SK-N-DZ (cell line): ENCODE results near the gene EPHA10.
"Not testable (repeated sequence)": the region's sequence is repeated elsewhere in the genome, so short reads cannot be mapped to it uniquely, and the experiment has no call there.

ENCODE experiments used
- DNase-seq: peaks from one replicate; pipeline ENCODE4 v3.0.0-alpha.2; 2015; ENCODE audit warnings: low spot score

Gene EPHA10

DNA sequence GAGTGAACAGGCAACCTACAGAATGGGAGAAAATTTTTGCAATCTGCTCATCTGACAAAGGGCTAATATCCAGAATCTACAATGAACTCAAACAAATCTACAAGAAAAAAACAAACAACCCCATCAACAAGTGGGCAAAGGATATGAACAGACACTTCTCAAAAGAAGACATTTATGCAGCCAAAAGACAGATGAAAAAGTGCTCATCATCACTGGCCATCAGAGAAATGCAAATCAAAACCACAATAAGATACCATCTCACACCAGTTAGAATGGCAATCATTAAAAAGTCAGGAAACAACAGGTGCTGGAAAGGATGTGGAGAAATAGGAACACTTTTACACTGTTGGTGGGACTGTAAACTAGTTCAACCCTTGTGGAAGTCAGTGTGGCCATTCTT is 6.5 kb upstream of the EPHA10 start:
- DNase-seq: not testable (repeated sequence)

DNA sequence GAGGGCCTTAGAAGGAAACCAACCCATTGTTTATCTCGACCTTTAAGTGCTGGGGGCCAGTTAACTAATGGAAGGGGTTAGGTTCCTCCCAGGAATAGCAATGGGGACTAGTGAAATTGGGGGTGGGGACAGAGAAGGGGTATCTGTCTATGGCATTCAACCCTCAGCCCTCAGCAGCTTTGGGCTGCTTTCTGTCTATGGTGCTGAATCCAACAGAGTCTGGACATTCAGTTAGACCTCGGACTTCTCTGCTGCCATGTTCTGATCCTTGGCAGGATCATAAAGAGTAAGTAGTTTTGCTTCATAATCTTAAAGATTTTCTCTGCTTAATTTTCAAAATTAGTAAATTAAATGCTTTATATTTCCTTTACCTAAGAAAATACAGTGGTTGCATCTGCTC is 2.6 kb upstream of the EPHA10 start:
- no peak for DNase-seq

DNA sequence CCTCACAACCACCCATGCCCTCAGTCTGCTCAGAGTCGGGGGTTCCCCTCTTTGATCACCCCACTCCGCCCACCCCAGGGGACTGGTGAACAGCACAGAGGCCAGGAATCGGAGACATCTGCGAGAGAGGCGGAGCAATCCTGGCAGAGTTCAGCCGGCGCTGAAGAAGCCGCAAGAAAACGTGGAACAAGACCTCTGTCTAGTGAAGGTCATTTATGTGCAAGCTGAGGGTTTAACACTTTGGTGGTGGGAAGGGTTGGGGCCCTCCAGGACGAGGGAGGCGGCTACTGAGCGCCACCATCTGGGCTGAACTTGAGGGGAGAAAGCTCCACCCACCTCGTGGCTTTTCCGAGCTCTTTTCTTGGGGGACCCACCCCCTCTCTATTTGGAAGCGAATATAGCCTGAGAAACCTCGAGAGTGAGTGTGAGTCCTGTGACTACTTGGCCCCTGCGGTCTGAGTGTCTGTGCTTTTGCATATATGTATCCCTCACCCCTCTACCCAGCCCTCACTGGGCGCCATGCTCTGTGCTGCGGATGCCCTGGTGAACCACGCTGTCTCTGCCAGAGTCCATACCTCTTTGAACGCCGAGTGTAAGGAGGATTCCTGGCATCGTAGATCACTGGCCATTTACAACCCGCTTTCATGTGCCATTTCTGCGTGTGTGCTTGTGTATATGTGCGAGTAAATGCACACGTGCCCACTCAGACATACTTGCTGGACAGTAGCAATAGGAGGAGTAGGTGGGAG is 1.2 kb upstream of the EPHA10 start:
- DNase-seq: peak; percentile 41

DNA sequence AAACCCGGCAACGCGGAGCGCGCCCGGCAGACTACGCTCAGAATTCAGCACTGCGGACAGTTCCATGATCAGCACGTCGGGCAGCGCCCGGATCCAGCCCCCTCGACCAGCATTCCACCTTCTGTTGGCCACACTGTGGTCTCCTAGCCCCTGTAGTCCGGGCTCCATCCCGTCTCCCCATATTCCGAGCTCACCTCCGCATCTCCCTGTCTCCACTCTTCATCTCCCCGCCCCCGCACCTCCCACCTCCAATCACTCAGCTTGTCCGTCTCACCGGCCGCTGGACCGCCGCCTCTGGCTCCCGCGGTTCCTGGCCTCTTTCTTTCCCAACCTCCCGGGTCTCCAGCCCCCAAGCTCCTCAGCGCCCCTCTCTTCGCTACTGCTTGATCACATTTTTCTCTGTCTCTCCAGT is 500 bp downstream of the EPHA10 start:
- peak; percentile 30 for DNase-seq

DNA sequence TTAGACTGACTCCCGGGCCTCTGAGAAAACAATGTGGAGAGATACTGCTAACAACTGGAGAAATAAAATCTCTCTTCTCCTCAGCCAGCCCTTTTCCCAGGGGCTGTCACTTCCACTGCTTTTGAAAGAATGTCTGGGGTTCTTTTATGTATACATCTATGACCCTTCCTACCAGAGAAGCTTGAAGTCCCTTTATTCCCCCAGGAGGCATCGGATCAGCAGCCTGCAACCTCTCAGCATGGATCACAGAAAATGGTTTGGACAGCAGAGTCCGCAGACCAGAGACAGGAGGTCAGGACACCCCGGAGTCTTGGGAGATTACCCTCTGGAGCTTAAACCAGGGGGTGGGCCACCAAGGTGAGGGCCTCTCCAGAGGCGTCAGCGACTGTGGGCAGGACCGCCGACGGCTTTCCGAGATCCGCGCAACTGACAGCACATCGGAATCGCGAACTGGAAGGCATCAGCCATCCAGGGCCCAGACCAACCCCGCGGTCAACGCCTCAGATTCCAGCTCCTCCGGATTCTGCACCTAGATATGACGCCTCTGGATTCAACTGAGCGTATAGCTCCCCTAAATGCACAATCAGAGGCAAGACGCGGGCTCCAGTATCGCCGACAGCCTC is 1.0 kb downstream of the EPHA10 start:
- peak; percentile 68 for DNase-seq

DNA sequence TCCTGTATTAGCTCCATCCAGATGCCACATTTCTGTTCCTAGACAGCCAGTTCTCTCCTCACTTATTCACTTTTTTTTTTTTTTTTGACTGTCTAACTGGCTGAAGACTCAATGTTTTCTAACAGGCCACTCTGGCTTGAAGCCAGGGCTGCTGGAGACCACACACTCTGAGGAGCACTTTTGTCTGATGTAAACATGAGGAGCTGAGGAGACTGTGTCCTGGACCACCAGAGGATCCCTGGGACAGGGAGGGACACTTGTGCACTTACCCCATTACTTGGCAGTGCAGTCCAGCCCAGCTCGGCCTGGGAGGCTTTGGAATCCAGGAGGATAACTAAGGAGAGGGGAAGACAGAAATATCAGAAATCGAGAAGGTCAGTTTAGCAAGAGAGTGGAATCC is 2.4 kb downstream of the EPHA10 start:
- no peak for DNase-seq

DNA sequence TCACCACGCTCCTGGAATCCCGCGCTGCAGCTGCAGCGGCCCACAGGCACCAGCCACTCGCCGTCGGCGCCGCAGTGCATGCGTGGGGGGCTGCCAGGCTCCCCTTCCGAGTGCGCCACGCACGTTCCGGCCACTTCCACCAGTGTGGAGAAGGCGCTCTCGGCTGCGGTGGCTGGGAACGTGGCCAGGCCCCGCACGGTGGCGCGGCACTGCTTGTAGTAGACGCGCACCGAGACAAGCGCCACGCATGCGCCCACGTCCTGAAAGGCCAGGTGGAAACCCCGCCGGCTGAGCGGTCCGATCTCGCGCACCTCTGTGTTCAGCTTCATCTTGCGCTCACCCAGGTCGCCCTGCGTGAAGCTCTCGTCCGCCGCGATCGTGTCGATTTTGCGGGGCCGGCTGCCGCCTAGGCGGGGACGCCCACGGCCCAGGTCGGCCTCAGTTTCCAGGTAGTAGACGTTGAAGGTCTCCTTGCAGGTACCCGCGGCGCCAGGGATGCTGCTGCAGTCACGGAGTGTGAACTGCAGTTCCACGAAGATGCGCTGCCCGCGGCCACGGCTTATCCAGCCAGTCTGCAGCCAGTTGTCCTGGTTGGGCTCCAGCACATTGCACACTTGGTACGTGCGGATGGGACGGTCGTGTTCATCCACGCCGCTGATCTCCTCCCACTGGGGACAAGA is 3.4 kb downstream of the EPHA10 start:
- DNase-seq: no peak

DNA sequence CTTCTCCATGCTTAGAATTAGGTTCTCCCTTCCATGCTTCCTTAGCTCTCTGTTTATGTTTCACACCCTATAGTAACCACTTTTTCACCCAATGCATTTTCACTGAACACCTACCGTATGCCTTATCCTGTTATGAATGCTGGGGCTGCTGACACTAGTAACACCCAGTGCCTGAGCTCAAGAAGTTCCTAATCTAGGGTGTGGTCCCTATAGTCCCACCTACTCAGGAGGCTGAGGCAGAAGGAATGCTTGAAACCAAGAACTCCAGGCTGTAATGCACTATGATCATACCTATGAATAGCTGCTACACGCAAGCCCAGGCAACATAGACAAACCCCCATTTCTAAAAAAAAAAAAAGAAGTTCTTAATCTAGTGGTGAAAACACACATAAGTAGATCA is 5.5 kb downstream of the EPHA10 start:
- no peak for DNase-seq

DNA sequence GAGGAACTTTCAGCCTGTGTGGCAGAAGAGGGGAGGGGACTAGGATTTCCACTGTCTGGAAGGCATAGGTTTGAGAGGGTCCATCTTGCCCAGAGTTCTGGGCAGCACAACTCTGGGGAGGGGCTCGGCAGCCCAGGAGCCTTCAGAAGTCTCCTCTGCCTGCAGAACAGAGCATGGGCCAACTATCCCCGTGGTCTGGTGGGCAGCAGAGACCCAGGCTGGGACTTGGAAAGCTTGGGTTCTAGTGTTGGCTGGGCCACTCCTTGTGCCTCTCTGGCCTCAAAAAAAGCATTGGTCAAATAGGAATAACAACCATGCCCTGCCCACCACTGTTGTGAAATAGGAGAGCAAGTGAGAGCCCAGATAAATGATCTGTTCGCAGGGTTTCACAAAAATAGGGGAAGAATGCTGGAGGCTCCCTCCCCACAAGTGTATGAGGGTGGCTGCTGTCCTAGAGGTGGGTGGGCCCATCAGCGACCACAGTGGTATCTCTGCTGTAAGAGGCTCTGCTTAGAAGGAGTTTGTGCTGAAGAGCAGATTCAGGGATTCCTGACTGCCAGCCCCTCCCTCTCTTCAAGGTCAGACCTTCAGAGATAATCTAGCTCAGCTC is 8.9 kb downstream of the EPHA10 start:
- no peak for DNase-seq

DNA sequence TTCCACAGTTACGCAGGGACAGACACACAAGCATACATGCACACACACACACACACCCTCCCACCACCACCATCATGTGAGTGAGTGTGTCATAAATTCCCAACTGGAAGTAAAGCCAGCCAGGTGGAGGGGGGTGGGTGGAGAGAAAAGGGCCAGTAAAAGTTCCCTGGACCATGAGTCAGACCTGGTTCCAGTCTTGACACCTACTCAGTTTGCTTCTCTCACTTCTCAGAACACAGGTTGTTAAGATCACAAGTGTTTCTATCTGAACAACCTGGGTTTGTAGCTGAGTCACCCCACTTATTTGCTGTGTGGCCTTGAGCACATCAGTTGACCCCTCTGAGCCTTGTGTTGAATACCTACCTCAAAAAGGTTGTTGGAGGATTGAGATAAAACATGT is 9.6 kb downstream of the EPHA10 start:
- no peak for DNase-seq

DNA sequence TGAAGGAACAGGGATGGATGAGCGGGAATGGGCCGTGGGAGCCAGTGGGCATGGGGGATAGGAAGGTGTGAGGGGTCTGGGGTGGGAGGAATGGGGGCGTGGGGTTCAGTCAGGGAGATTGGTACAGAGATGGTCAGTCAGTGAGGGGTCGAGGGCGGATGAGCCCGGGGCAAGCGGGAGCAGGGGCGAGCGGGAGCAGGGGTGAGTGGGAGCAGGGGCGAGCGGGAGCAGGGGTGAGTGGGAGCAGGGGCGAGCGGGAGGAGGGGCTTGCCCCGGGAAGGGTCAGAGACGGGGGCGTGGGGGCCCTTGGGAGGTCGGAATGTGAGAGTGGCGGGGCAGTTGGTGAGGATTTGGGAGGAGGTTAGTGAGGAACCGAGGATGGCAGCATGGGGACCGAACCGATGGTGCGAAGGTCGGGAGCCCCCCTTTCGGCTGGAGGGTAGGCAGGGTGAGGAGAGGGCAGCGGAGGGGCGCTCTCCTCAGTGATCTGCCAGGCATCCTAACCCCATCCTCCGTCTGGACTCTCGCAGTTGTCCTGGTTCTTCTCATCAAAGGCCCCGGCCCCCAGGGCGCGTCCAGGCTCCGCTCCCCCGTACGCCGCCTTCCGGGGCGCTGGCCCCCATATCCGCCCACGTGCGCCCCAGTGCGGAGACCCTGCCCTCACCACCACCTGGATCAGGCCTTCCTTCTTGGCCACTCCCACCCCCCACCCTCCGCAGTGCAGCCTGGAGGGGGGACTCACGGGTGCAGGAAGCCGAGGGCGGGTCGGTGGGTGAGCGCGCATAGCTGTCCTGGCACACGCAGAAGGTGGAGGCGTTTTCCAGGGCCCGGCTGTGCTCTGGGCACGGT is 11.2 kb downstream of the EPHA10 start:
- no peak for DNase-seq

DNA sequence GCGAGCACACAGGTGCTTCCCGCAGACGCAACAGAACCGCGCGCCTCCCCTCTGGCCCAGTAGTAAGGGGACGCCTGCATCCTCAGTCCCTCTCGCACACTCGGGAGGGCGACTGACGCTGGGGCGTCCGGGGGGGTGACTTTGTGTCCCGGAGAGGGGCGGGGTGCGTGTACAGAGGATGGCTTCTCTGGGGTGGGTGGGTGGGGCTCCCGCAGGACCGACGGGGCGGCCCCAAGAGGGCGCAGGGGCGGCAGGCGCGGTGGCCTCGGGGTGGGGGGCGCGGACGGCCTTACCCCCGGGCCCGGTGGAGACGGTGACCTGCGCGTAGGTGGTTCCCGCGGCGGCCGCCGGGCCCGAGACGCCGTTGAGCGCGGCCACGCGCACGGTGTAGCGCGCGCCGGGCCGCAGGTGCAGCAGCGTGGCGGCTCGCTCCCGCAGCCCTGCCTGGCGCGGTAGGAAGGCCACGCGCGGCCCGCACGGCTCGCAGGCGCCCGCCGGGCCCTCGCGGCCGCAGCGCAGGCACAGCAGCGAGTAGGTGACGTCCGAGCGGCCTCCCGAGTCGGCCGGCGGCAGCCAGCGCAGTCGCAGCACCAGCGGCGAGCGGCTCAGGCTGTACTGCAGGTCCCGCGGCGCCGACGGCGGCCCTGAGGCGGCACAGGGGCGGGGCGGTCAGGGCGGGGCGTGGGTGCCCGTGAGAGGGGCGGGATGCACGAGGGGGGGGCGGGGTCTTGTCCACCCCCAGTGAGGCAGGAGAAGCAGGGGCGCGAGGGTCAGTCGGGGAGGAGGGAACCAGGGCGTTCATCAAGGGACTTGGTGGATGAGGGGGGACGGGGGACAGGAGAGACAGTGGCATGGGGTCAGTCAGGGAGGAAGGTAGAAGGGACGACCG is 12.1 kb downstream of the EPHA10 start:
- DNase-seq: peak; percentile 34

DNA sequence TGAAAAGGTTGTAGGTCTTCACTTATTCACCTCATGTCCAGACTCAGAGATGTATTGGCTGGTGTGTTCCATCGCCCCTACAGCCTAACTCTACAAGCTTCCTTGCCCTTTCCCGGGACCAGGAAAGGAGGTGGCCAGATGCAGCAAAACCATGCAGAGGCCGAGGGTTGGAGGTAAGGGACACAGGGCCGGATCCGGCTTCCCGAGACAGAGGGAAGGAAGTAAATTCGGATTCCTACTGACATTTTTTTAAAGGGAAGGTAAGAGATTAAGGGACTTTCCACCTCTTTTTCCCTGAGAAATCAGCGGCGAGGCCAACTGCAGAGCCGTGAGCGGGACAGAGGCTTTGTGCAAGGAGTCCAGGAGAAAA is 12.7 kb downstream of the EPHA10 start:
- peak; percentile 10 for DNase-seq

DNA sequence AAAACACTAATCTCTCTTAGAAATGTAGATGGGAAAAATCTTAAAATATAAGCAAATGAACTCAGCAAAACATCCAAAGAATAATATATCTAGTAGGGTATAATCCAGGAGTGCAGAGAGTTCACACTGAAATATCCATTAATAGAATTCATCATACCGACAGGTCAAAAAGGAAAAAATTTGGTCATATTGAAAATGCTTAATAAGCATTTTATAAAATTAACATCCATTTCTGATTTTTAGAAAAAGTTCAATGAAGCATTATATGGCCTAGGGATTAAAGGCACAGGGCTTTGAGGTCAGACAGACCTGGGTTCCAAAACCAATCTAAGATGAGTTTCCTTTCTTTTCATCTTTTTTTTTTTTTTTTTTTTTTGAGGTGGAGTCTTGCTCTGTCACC is 16.4 kb downstream of the EPHA10 start:
- no peak for DNase-seq

DNA sequence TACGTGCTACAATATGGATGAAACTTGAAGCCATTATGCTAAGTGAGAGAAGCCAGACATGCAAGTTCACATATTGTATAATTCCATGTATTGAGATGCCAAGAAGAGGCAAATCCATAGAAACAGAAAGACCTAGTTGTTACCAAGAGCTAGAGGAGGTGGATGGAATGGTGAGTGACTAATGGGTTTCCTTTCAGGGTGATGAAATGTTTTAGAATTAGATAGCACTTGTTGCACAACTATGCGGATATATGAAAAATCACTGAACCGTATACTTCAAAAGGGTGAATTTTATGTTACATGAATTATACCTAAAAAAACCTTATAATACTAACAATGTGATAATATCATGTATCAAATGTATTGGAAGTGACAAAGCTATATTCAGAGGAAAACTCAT is 18.1 kb downstream of the EPHA10 start:
- no peak for DNase-seq

DNA sequence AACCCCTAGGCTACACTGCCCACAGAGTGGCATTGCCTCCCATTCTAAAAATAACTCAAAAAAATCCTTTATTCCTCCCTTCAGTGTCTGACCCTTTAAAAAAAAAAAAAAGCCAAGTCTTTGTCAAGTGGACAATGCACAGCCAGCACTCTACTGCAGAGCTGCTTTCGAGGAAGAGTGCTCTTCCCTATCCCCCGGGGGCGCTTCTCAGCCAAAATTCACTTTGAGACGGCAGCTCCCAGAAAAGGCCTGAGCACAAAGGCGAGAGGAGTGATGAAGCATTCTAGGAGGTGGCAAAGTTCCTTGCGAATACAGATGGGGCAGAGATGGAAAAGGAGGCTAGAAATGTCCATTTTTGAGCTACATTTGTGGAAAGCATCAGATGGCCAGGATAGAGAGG is 23.3 kb downstream of the EPHA10 start:
- no peak for DNase-seq

DNA sequence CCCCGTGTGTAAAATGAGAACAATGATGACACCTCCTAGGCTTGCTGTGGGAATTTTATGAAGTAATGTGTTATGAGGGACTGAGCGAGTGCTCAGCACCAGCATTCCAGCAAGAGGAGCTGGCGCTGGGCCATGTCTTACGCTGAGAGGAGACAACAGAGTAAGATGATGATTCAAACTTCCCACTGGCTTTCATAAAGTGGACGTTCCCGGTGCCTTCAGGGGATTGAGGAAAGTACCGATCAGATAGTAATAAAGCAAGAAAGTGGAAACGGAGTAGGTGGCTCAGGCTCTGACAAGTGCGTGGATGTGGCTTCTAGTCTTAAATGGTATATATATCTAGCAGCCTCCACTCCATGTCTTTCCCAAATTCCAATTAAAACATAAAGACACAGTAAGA is 23.8 kb downstream of the EPHA10 start:
- no peak for DNase-seq

DNA sequence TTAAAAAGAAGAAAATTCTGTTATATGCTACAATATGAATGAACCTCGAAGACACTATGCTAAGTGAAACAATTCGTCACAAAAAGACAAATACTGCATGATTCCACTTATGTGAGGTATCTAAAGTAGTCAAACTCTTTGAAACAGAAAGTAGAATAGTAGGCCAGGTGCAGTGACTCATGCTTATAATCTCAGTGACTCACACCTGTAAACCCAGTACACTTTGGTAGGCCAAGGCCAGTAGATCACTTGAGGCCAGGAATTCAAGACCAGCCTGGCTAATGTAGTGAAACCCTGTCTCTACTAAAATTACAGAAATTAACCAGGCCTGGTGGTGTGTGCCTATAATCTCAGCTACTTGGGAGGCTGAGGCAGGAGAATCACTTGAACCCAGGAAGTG is 25.7 kb downstream of the EPHA10 start:
- no peak for DNase-seq

DNA sequence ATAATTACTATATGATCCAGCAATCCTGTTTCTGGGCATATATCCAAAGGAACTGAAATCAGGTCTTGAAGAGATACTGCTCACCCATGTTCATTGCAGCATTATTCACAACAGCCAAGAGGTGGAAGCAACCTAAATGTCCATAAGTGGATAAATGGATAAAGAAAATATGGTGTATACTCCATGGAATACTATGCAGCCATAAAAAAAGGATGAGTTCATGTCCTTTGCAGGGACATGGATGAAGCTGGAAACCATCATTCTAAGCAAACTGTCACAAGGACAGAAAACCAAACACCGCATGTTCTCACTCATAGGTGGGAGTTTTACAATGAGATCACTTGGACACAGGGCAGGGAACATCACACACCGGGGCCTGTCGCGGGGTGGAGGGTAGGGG is 26.3 kb downstream of the EPHA10 start:
- DNase-seq: not testable (repeated sequence)

DNA sequence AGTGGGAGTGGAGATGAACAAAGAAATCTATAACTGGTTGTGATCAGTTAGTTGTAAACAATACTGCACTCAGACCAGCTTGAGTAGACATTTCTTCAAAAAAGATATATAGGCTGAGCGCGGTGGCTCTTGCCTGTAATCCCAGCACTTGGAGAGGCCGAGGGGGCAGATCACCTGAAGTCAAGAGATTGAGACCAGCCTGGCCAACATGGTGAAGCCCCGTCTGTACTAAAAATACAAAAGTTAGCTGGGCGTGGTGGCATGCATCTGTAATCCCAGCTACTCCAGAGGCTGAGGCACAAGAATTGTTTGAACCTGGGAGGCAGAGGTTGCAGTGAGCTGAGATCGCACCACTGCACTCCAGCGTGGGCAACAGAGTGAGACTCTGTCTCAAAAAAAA is 26.9 kb downstream of the EPHA10 start:
- not testable (repeated sequence) for DNase-seq
